RWPE1 (cell line): Measurements from ENCODE around the gene LRRFIP1.

ENCODE experiments used
- CTCF ChIA-PET: fragments of 350-600 bp; sonication (Branson Sonifier 250); formaldehyde crosslinking; extraction: SDS; loops from one replicate; lab custom pipeline; 2021; lab: Yijun Ruan, JAX
- POLR2A ChIA-PET: fragments of 400-600 bp; formaldehyde crosslinking; extraction: SDS; loops from one replicate; lab custom pipeline; 2020; ENCODE audit warnings: antibody characterized with exemption; ENCODE audit not compliant: low non-redundant PET; lab: Yijun Ruan, JAX
- DNase-seq: peaks from one replicate; pipeline ENCODE4 v3.0.0; 2012; ENCODE audit warnings: low spot score
- H3K27ac ChIP-seq: fragments of 450-650 bp; 2 replicates; pipeline ENCODE4 v1.5.1; 2017
- TF ChIP-seq, protein P1 (sequence below): fragments of 450-650 bp; conservative IDR thresholded peaks from 2 replicates; pipeline ENCODE4 v1.5.1; 2017; ENCODE audit warnings: low read depth, mild to moderate bottlenecking

LRRFIP1 gene

DNA sequence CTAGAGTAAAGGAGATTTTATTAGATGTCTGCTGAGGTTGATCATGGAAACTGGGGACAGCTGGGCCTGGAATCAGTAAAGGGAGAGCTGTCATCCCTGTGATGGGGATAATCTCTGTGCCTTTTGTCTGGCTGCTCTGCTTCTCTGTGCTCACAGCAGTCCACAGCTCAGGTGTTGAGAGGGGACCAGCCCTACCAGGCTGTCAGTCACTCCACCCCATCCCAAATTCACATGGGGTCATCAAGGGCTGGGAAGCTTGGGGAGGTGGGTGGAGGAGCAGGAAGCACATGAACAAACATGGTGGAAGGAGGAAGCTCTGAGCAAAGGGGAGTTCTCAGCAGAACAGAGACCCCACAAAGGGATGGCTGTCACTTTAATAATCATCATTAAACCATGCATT, 13.7 kb upstream of the LRRFIP1 start:
- no peak overlapping the region for H3K27ac ChIP-seq
- ChIA-PET CTCF (interaction anchor here (0.5 kb wide), 2 partner anchors 82 to 86 kb away, joined by 3 read pairs; no protein-coding TSS in a partner anchor), POLR2A (no interaction called here)
- TF ChIP-seq, protein P1, sequence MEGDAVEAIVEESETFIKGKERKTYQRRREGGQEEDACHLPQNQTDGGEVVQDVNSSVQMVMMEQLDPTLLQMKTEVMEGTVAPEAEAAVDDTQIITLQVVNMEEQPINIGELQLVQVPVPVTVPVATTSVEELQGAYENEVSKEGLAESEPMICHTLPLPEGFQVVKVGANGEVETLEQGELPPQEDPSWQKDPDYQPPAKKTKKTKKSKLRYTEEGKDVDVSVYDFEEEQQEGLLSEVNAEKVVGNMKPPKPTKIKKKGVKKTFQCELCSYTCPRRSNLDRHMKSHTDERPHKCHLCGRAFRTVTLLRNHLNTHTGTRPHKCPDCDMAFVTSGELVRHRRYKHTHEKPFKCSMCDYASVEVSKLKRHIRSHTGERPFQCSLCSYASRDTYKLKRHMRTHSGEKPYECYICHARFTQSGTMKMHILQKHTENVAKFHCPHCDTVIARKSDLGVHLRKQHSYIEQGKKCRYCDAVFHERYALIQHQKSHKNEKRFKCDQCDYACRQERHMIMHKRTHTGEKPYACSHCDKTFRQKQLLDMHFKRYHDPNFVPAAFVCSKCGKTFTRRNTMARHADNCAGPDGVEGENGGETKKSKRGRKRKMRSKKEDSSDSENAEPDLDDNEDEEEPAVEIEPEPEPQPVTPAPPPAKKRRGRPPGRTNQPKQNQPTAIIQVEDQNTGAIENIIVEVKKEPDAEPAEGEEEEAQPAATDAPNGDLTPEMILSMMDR: no peak
- no peak for DNase-seq

DNA sequence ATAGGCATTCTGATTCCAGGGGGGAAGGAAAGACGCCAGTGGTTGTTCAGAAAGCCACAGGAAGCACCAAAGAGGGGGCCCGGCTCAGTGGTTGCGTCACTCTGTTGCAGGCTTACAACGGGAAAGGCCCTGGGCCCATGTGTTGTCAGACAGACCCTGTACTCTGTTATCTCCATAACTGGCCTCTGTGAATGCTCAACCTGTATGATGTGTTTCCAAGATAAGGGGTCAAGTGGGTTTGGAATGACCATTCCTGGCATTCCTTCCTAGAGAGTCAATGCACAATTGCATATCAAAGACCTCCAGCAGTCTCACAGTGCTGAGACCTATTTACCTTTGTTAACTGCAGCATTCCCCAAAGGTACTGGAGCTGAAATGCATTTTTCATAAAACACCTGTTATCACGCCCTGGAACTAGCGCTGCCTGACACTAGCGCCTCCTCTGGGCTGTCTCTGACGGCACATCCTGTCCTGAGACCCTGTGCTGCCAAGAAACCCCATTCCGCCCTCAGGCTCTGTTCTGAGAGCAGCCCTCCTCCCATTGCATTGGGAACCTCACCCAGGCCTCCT, 13.2 kb upstream of the LRRFIP1 start:
- no peak for DNase-seq
- TF ChIP-seq, protein P1: no peak
- POLR2A ChIA-PET: no interaction called here
- CTCF ChIA-PET: interaction anchor here (0.5 kb wide), 2 partner anchors 82 to 86 kb away, joined by 3 read pairs; no protein-coding TSS in a partner anchor
- no peak overlapping the region for H3K27ac ChIP-seq

DNA sequence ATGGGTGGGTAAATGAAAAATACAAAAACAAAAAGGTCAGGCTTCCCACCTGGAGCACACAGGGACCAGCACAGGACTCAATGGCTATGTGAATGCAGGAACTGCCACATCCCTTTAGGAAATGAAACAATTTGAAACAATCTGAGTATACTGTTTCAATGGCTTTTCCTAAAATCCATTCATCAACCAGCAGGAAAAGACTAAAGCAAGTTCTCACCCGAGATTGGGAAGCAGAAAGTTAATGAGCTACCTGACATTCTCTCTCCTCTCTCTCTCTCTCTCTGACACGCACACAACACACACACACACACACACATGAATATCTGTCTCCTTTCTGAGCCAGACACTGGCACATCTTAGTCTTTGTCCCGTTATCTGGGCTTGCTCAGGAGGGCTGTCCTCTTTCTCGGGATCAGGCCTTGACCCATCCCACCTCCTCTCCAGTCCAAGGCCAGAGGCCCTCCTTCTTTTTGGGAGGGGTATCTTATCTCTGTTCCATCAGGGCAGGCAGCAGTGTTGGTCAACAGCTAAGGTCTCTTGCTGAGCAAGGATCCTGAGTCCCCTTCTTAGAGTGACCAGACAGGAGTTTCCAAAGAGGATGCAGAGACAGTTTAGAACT, 11.6 kb upstream of the LRRFIP1 start:
- no peak for DNase-seq
- TF ChIP-seq, protein P1: no peak
- H3K27ac ChIP-seq: no peak overlapping the region
- POLR2A ChIA-PET: no interaction called here
- CTCF ChIA-PET: no interaction called here

DNA sequence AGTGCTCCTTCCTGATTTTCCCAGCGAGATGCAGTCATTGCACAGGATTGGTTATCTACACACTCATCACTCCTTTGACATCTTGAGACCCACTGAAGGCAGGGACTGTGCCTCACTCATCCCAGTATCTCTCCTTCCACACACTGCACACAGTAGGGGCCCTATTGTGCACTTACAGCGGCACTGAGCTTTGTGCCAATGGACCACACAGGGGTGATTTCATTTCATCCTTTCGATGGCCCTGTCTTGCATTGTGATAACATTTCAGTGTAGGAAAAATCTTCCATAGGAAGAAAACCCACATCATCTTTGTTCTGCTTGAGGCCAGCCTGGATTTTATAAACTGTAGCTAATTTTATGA, 11.0 kb upstream of the LRRFIP1 start:
- TF ChIP-seq, protein P1: no peak
- POLR2A ChIA-PET: no interaction called here
- no peak overlapping the region for H3K27ac ChIP-seq
- CTCF ChIA-PET: no interaction called here
- DNase-seq: no peak

DNA sequence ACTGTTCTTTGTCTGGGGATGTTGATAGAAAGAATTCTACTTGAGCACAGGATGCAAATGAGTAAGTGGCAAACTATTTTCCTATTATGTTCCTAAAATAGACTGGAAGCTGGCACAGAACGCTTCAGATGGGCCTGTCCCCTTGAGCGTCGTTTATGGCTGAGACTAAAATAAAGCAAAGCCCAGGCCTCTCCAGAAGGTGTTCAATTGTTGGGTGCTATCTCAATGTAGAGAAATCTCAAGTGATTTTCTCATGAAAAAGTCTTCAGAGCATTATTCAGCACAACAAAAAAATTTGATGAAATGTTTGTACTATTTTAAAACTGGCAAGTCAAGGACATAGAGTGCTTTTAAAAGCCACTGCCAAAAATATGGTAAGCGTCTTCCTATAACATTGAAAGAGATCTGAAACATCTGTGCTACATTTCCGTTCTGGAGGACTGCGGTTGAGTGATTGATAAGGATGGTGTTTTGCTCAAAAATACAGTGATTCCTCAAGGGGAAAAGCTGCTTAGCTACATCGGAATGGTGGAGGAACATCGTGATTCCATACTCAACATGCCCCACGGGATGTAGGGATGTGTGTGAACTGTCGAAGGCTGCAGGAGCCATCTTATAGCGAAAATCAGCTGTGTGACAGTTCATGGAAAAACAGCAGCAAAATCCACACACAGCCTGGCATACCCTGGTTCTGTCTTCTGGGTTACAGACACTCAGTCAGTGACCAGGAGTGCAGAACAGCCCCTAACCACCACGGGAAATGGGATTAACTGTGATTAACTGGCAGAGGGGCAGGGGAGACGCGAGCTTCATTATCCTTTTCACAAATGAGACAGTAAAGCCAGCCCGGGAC, 10.4 kb upstream of the LRRFIP1 start:
- DNase-seq: no peak
- TF ChIP-seq, protein P1: no peak
- no peak overlapping the region for H3K27ac ChIP-seq
- ChIA-PET POLR2A (no interaction called here), CTCF (no interaction called here)

DNA sequence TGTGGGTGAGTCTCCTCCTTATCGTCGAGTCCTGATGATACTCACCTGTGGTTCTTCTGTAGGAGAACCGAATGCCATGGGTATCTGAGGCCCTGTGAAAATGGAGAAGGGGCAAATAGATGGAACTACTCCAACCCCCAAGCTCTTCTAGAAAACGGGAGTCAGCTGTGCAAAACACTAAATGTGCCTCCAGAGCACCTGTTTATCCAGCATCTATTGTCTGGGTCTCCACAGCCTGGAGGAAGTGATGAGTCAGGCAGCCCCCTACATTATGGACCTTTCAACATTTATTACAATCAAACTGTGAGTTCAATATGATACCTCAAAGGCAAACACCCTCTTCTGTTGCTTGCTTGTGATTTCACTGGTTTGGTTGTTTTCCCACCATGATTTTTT, 9.8 kb upstream of the LRRFIP1 start:
- DNase-seq: no peak
- ChIA-PET POLR2A (no interaction called here), CTCF (no interaction called here)

More for the DNA sequence above, 9.8 kb upstream of the LRRFIP1 start:
- TF ChIP-seq, protein P1: no peak
- H3K27ac ChIP-seq: no peak overlapping the region
